NT2/D1 (cell line): ENCODE data around the gene PSPN.

Experiments used
- SUZ12 ChIP-seq: IDR thresholded peaks from 2 replicates; pipeline ENCODE4 v1.6.1; 2011; ENCODE audit not compliant: insufficient read length, insufficient read depth; ENCODE audit errors: extremely low read depth
- YY1 ChIP-seq: IDR thresholded peaks from 2 replicates; pipeline ENCODE4 v1.6.1; 2011; ENCODE audit not compliant: insufficient read length, insufficient read depth
- ZNF274 ChIP-seq: IDR thresholded peaks from 2 replicates; pipeline ENCODE4 v1.6.1; 2011; ENCODE audit warnings: mild to moderate bottlenecking, low read depth, low read length

DNA sequence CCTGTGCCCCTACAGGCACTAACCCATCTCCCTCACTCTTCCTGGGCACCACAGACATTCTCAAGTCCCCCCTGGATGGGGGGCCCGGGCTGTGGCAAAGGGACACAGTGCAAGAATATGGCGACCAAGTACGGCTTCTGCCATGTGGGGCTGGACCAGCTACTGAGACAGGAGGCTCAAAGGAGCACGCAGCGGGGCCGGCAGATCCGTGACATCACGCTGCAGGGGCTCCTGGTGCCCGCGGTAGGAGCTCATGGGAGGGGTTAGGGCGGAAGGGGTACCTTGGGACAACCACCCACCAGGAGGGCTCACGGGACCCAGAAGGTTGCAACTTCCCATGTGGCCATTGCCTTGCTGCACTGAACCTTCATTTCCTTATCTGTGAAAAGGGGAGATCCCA is 20.6 kb upstream of the PSPN start:
- TF ChIP-seq ZNF274 (no peak), YY1 (no peak), SUZ12 (no peak)
